IMR-90 (cell line): ENCODE measurements around the gene FAAH2. TPM values are rescaled to one million over a fixed set of nuclear protein-coding genes. Genes with fewer than 3 reads are reported as not detected.
A peak's percentile ranks its signal among the peaks of the same experiment; 100 is the strongest.

Experiments used
- ATAC-seq: fragments of 200-7000 bp; cut with Tn5 transposase; 2 replicates; pipeline ENCODE4 v1.9.1; 2020; ENCODE audit warnings: low read depth, mild to moderate bottlenecking, moderate library complexity
- BruUV-seq: library from RNA; stranded (reverse); fragments of 400-500 nt; replicated peaks from 2 replicates; lab custom pipeline; 2021; lab: Mats Ljungman, UMichigan
- CTCF ChIA-PET: fragments of 300-600 bp; formaldehyde crosslinking; extraction: SDS; loops from one replicate; lab custom pipeline; 2021; ENCODE audit warnings: antibody characterized with exemption; lab: Yijun Ruan, JAX
- POLR2A ChIA-PET: fragments of 300-600 bp; sonication (Branson Sonifier 250); formaldehyde crosslinking; loops from one replicate; lab custom pipeline; 2022; ENCODE audit warnings: antibody characterized with exemption; ENCODE audit not compliant: unreplicated experiment; lab: Charles Lee
- DNase-seq: peaks from one replicate; pipeline ENCODE4 v3.0.0; 2013
- H2AFZ ChIP-seq: replicated peaks from 2 replicates; pipeline ENCODE3; 2013; ENCODE audit warnings: low read length, mild to moderate bottlenecking; ENCODE audit not compliant: poor library complexity
- H2AK5ac ChIP-seq: 2 replicates; pipeline ENCODE4 v1.6.1; 2013; ENCODE audit warnings: low read depth, low read length, inconsistent platforms
- H2AK9ac ChIP-seq: replicated peaks from 2 replicates; pipeline ENCODE3; 2013; ENCODE audit warnings: mild to moderate bottlenecking, low read depth, low read length, moderate library complexity; ENCODE audit not compliant: poor library complexity
- H2BK120ac ChIP-seq: 2 replicates; pipeline ENCODE4 v1.6.1; 2013; ENCODE audit warnings: low read depth, low read length, inconsistent platforms
- H2BK15ac ChIP-seq: 3 replicates; pipeline ENCODE4 v1.6.1; 2013; ENCODE audit warnings: low read depth, low read length, inconsistent platforms
- H2BK20ac ChIP-seq: 2 replicates; pipeline ENCODE4 v1.6.1; 2013; ENCODE audit warnings: low read depth, mild to moderate bottlenecking, inconsistent platforms, low read length, moderate library complexity
- H2BK5ac ChIP-seq: 2 replicates; pipeline ENCODE4 v1.6.1; 2013; ENCODE audit warnings: mild to moderate bottlenecking, low read depth, low read length, inconsistent platforms; ENCODE audit not compliant: poor library complexity, severe bottlenecking
- H3K14ac ChIP-seq: replicated peaks from 2 replicates; pipeline ENCODE4 v1.6.1; 2013; ENCODE audit warnings: low read depth, low read length, inconsistent platforms
- H3K18ac ChIP-seq: 2 replicates; pipeline ENCODE4 v1.6.1; 2013; ENCODE audit warnings: low read depth, low read length, control low read depth
- H3K23ac ChIP-seq: 2 replicates; pipeline ENCODE4 v1.6.1; 2013; ENCODE audit warnings: low read depth, low read length, inconsistent platforms
- H3K27ac ChIP-seq: 2 replicates; pipeline ENCODE4 v1.5.1; 2013; ENCODE audit warnings: mild to moderate bottlenecking, control low read depth, low read length; ENCODE audit not compliant: insufficient read depth
- H3K27me3 ChIP-seq: 2 replicates; pipeline ENCODE4 v1.6.1; 2013; ENCODE audit warnings: low read length; ENCODE audit not compliant: control insufficient read depth, insufficient read depth
- H3K36me3 ChIP-seq: 2 replicates; pipeline ENCODE4 v1.6.1; 2013; ENCODE audit warnings: low read length, mixed read lengths; ENCODE audit not compliant: control insufficient read depth, insufficient read depth
- H3K4ac ChIP-seq: 2 replicates; pipeline ENCODE4 v1.6.1; 2013; ENCODE audit warnings: low read depth, low read length, inconsistent platforms
- H3K4me1 ChIP-seq: 2 replicates; pipeline ENCODE4 v1.6.1; 2013; ENCODE audit warnings: low read length, mixed read lengths; ENCODE audit not compliant: control insufficient read depth, insufficient read depth
- H3K4me2 ChIP-seq: 2 replicates; pipeline ENCODE4 v1.6.1; 2013; ENCODE audit warnings: low read depth, mild to moderate bottlenecking, control low read depth, low read length, moderate library complexity
- H3K4me3 ChIP-seq: 2 replicates; pipeline ENCODE4 v1.5.1; 2013; ENCODE audit warnings: low read depth, mild to moderate bottlenecking, control low read depth, low read length, moderate library complexity; ENCODE audit not compliant: insufficient read depth
- H3K56ac ChIP-seq: 2 replicates; pipeline ENCODE4 v1.6.1; 2013; ENCODE audit warnings: low read length, inconsistent platforms; ENCODE audit not compliant: insufficient read depth; ENCODE audit errors: extremely low read depth
- H3K79me1 ChIP-seq, 2 experiments: 2 replicates each; pipeline ENCODE4 v1.6.1; 2013; ENCODE audit warnings: low read length in 2 of 2, inconsistent platforms in 1 of 2, low read depth in 1 of 2
- H3K9ac ChIP-seq: 2 replicates; pipeline ENCODE4 v1.6.1; 2013; ENCODE audit warnings: low read depth, low read length, control low read depth
- H3K9me1 ChIP-seq: 2 replicates; pipeline ENCODE4 v1.6.1; 2013; ENCODE audit warnings: low read length, inconsistent platforms; ENCODE audit not compliant: insufficient read depth
- H3K9me3 ChIP-seq: 2 replicates; pipeline ENCODE4 v1.6.1; 2013; ENCODE audit warnings: low read length; ENCODE audit not compliant: control insufficient read depth, insufficient read depth
- H4K20me1 ChIP-seq: 2 replicates; pipeline ENCODE4 v1.6.1; 2013; ENCODE audit warnings: low read length, inconsistent platforms; ENCODE audit not compliant: insufficient read depth
- H4K5ac ChIP-seq: 2 replicates; pipeline ENCODE4 v1.6.1; 2013; ENCODE audit warnings: mild to moderate bottlenecking, low read depth, low read length, control low read depth
- H4K8ac ChIP-seq, 2 experiments: 2 replicates each; pipeline ENCODE4 v1.6.1; 2013; ENCODE audit warnings: low read depth in 2 of 2, low read length in 2 of 2, control low read depth in 1 of 2, inconsistent platforms in 1 of 2
- H4K91ac ChIP-seq: 2 replicates; pipeline ENCODE4 v1.6.1; 2013; ENCODE audit warnings: low read depth, low read length, inconsistent platforms; ENCODE audit not compliant: insufficient read depth
- BHLHE40 ChIP-seq: fragments of 150-350 bp; IDR thresholded peaks from 2 replicates; pipeline ENCODE4 v1.6.1; 2016; ENCODE audit warnings: mild to moderate bottlenecking, low read depth, low read length
- CEBPB ChIP-seq: IDR thresholded peaks from 2 replicates; pipeline ENCODE4 v1.6.1; 2012; ENCODE audit warnings: low read depth, low read length, improper control_type of control experiment
- CHD1 ChIP-seq: IDR thresholded peaks from 2 replicates; pipeline ENCODE4 v1.6.1; 2012; ENCODE audit warnings: low read depth, low read length, improper control_type of control experiment
- FOS ChIP-seq: fragments of 150-350 bp; IDR thresholded peaks from 2 replicates; pipeline ENCODE4 v1.6.1; 2016; ENCODE audit warnings: low read depth, low read length
- MAFK ChIP-seq: IDR thresholded peaks from 2 replicates; pipeline ENCODE4 v1.6.1; 2012; ENCODE audit warnings: low read depth, low read length, improper control_type of control experiment
- MAZ ChIP-seq: IDR thresholded peaks from 2 replicates; pipeline ENCODE4 v1.6.1; 2012; ENCODE audit warnings: low read depth, mild to moderate bottlenecking, low read length, improper control_type of control experiment, moderate library complexity, borderline replicate concordance
- MXI1 ChIP-seq: IDR thresholded peaks from 2 replicates; pipeline ENCODE4 v1.6.1; 2012; ENCODE audit warnings: low read depth, mild to moderate bottlenecking, low read length, moderate library complexity, borderline replicate concordance
- NFE2L2 ChIP-seq: fragments of 150-350 bp; IDR thresholded peaks from 2 replicates; pipeline ENCODE4 v1.6.1; 2016; ENCODE audit warnings: low read depth, mild to moderate bottlenecking, low read length
- POLR2A ChIP-seq: IDR thresholded peaks from 2 replicates; pipeline ENCODE4 v1.6.1; 2012; ENCODE audit warnings: mild to moderate bottlenecking, low read depth, low read length
- RAD21 ChIP-seq: IDR thresholded peaks from 2 replicates; pipeline ENCODE4 v1.6.1; 2012; ENCODE audit warnings: low read length, improper control_type of control experiment
- RCOR1 ChIP-seq: IDR thresholded peaks from 2 replicates; pipeline ENCODE4 v1.6.1; 2012; ENCODE audit warnings: mild to moderate bottlenecking, low read length, improper control_type of control experiment; ENCODE audit not compliant: insufficient replicate concordance
- RFX5 ChIP-seq: IDR thresholded peaks from 2 replicates; pipeline ENCODE4 v1.8.0; 2012; ENCODE audit warnings: low read depth, mild to moderate bottlenecking, low read length, moderate library complexity
- SMC3 ChIP-seq: fragments of 150-350 bp; IDR thresholded peaks from 2 replicates; pipeline ENCODE4 v1.6.1; 2016; ENCODE audit warnings: low read depth, mild to moderate bottlenecking, antibody characterized with exemption, low read length, moderate library complexity
- dilution Hi-C: fragments of 300-500 bp; cut with HindIII; formaldehyde crosslinking; loops from one replicate; pipeline ENCODE4 v1.14.3; 2018; ENCODE audit warnings: low sequenced_read_pairs; ENCODE audit not compliant: unreplicated experiment
- in situ Hi-C: fragments of 300-500 bp; cut with MboI; formaldehyde crosslinking; loops from 3 replicates; pipeline ENCODE4 v1.14.3; 2019; ENCODE audit warnings: low sequenced_read_pairs, inconsistent platforms, mixed read lengths
- intact Hi-C: fragments of 100-400 bp; cut with micrococcal nuclease; formaldehyde crosslinking; loops from 2 replicates; pipeline ENCODE4 v1.10.0; 2022
- polyA plus RNA-seq, 3 experiments: library from polyadenylated mRNA; depleted of rRNA; stranded (reverse); fragments of >200 nt; gene quantifications; 2 replicates each; pipeline ENCODE4 v1.2.3, GENCODE V29; 2012; ENCODE audit warnings: low replicate concordance in 1 of 3
- total RNA-seq: library from RNA; depleted of rRNA; stranded (reverse); fragments of >200 nt; gene quantifications from 2 replicates; pipeline ENCODE4 v1.2.3, GENCODE V29; 2012
- TF ChIP-seq, protein P1 (sequence below): fragments of 150-350 bp; IDR thresholded peaks from 2 replicates; pipeline ENCODE4 v1.6.1; 2016; ENCODE audit warnings: low read depth, mild to moderate bottlenecking, low read length, moderate library complexity, borderline replicate concordance
- TF ChIP-seq, protein P2 (sequence below): conservative IDR thresholded peaks from 2 replicates; pipeline ENCODE4 v1.5.1; 2012; ENCODE audit warnings: mild to moderate bottlenecking, low read depth, low read length, improper control_type of control experiment
- TF ChIP-seq, protein P3 (sequence below): fragments of 150-350 bp; IDR thresholded peaks from 2 replicates; pipeline ENCODE4 v1.6.1; 2017; ENCODE audit warnings: mild to moderate bottlenecking, antibody characterized with exemption, low read length, low read depth

Gene FAAH2
- total and polyA plus RNA-seq, 2 of the 4 experiments (the other 2 are of a cell fraction) = not detected

DNA sequence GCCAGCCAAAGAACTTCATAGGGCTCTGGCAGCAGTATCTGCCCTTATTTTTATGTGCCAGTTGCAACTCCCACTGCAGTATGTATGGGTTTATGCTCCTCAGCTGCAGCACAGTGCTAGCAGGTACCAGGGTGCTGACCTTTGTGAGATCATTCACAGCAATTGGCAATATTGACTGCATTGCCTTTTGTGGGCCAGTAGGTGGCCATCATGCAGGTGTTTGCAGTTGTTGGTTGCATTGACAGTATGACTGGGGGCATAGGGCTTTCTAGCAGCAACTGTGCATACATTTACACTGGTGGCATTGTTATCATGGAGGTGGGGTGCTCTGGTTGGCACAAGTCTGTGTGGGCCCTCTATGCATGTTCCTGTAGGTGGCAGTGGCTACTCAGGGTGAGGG is 42.5 kb downstream of the FAAH2 start:
- Histone ChIP-seq H3K4ac (no peak overlapping the region), H4K5ac (no peak overlapping the region), H3K27ac (no peak overlapping the region), H3K4me2 (no peak overlapping the region), H3K56ac (no peak overlapping the region), H3K23ac (no peak overlapping the region), H2AK5ac (no peak overlapping the region), H3K4me1 (no peaks in the 10 kb centered on the region), H3K9ac (no peak overlapping the region), H3K4me3 (no peak overlapping the region), H3K9me3 (peaks cover 7% of the 10 kb centered on the region; the same call in 1 of the 2 replicates), H3K18ac (no peak overlapping the region), H2BK20ac (no peak overlapping the region), H3K14ac (no peak overlapping the region), H2BK5ac (no peak overlapping the region), H2AK9ac (peak overlapping the region; percentile 55), H3K79me1 (no peaks in the 10 kb centered on the region), H4K8ac (no peak overlapping the region), H2BK15ac (no peak overlapping the region), H3K27me3 (no peaks in the 10 kb centered on the region), H2AFZ (no peak overlapping the region), H4K20me1 (no peaks in the 10 kb centered on the region), H2BK120ac (no peak overlapping the region), H3K9me1 (no peaks in the 10 kb centered on the region), H3K36me3 (no peaks in the 10 kb centered on the region), H4K91ac (no peak overlapping the region)
- in situ Hi-C loops (no loop called here), intact Hi-C loops (no loop called here), dilution Hi-C loops (no loop called here)
- ChIA-PET CTCF (no interaction called here), POLR2A (no interaction called here)
- ATAC-seq (no peak), DNase-seq (no peak)
- TF ChIP-seq BHLHE40 = no peak
- no peak for TF ChIP-seq FOS
- TF ChIP-seq, protein P1, sequence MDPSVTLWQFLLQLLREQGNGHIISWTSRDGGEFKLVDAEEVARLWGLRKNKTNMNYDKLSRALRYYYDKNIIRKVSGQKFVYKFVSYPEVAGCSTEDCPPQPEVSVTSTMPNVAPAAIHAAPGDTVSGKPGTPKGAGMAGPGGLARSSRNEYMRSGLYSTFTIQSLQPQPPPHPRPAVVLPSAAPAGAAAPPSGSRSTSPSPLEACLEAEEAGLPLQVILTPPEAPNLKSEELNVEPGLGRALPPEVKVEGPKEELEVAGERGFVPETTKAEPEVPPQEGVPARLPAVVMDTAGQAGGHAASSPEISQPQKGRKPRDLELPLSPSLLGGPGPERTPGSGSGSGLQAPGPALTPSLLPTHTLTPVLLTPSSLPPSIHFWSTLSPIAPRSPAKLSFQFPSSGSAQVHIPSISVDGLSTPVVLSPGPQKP = no peak
- no peak for TF ChIP-seq RAD21
- no peak for TF ChIP-seq MAZ
- TF ChIP-seq, protein P2, sequence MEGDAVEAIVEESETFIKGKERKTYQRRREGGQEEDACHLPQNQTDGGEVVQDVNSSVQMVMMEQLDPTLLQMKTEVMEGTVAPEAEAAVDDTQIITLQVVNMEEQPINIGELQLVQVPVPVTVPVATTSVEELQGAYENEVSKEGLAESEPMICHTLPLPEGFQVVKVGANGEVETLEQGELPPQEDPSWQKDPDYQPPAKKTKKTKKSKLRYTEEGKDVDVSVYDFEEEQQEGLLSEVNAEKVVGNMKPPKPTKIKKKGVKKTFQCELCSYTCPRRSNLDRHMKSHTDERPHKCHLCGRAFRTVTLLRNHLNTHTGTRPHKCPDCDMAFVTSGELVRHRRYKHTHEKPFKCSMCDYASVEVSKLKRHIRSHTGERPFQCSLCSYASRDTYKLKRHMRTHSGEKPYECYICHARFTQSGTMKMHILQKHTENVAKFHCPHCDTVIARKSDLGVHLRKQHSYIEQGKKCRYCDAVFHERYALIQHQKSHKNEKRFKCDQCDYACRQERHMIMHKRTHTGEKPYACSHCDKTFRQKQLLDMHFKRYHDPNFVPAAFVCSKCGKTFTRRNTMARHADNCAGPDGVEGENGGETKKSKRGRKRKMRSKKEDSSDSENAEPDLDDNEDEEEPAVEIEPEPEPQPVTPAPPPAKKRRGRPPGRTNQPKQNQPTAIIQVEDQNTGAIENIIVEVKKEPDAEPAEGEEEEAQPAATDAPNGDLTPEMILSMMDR = no peak
- TF ChIP-seq RFX5 = no peak
- no peak for TF ChIP-seq RCOR1
- TF ChIP-seq MAFK = no peak
- TF ChIP-seq, protein P3, sequence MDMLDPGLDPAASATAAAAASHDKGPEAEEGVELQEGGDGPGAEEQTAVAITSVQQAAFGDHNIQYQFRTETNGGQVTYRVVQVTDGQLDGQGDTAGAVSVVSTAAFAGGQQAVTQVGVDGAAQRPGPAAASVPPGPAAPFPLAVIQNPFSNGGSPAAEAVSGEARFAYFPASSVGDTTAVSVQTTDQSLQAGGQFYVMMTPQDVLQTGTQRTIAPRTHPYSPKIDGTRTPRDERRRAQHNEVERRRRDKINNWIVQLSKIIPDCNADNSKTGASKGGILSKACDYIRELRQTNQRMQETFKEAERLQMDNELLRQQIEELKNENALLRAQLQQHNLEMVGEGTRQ = no peak
- TF ChIP-seq CHD1 = no peak
- TF ChIP-seq MXI1 = no peak
- TF ChIP-seq POLR2A = no peak
- no peak for TF ChIP-seq NFE2L2
- TF ChIP-seq SMC3 = no peak
- TF ChIP-seq CEBPB = no peak
- no TSS peak for BruUV-seq
